Nephron (organoid): ENCODE data around the gene WEE2.

Experiments used
- H3K27ac Mint-ChIP-seq, 3 experiments: 2 replicates each; pipeline ENCODE4 v1.8.0; 2020; ENCODE audit warnings: mixed read lengths in 3 of 3, mild to moderate bottlenecking in 2 of 3, moderate library complexity in 1 of 3
- H3K27me3 Mint-ChIP-seq: 2 replicates; pipeline ENCODE4 v1.8.0; 2021; ENCODE audit warnings: low read depth, mild to moderate bottlenecking, moderate library complexity, mixed read lengths
- H3K36me3 Mint-ChIP-seq: 2 replicates; pipeline ENCODE4 v1.8.0; 2020; ENCODE audit warnings: low read depth, mixed read lengths
- H3K4me1 Mint-ChIP-seq: 2 replicates; pipeline ENCODE4 v1.8.0; 2020; ENCODE audit warnings: mixed read lengths
- H3K4me3 Mint-ChIP-seq, 3 experiments: 2 replicates each; pipeline ENCODE4 v1.8.0; 2020; ENCODE audit warnings: mild to moderate bottlenecking in 3 of 3, mixed read lengths in 3 of 3, moderate library complexity in 2 of 3
- H3K9me3 Mint-ChIP-seq: 2 replicates; pipeline ENCODE4 v1.8.0; 2020; ENCODE audit warnings: mixed read lengths
- TF ChIP-seq, protein P1 (sequence below), 3 experiments: fragments of 200-600 bp; sonication (generic); IDR thresholded peaks; one replicate each; pipeline ENCODE4 v1.5.0; 2021; ENCODE audit warnings: antibody characterized with exemption in 3 of 3; ENCODE audit not compliant: unreplicated experiment in 3 of 3

The WEE2 gene

DNA sequence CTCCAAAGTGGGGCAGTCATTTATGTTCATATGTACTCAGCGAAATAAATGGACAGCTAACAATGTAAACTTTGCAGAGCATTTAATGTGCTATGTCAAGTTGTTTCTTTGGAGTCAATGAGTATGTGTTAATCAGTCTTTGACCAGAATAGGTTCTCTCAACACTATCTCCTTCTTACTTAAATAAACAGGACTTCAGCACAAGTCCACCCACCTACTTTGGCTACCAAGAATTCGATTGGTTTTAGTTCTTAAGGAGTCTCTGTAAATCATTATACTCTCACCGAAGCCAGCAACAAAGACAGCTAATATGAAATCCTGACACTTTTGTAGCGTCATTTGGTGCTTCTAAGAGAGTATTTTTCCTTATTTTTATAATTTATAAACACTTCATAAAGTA lies 6.9 kb downstream of the WEE2 start:
- TF ChIP-seq, protein P1, sequence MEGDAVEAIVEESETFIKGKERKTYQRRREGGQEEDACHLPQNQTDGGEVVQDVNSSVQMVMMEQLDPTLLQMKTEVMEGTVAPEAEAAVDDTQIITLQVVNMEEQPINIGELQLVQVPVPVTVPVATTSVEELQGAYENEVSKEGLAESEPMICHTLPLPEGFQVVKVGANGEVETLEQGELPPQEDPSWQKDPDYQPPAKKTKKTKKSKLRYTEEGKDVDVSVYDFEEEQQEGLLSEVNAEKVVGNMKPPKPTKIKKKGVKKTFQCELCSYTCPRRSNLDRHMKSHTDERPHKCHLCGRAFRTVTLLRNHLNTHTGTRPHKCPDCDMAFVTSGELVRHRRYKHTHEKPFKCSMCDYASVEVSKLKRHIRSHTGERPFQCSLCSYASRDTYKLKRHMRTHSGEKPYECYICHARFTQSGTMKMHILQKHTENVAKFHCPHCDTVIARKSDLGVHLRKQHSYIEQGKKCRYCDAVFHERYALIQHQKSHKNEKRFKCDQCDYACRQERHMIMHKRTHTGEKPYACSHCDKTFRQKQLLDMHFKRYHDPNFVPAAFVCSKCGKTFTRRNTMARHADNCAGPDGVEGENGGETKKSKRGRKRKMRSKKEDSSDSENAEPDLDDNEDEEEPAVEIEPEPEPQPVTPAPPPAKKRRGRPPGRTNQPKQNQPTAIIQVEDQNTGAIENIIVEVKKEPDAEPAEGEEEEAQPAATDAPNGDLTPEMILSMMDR (IDR thresholded peaks at IDR 0.05; ENCODE audit: unreplicated experiment in 3 of 3) = no peak
- Mint-ChIP-seq H3K9me3 (no peaks in the 10 kb centered on the region), H3K36me3 (no peaks in the 10 kb centered on the region), H3K4me1 (no peaks in the 10 kb centered on the region), H3K27me3 (no peaks in the 10 kb centered on the region), H3K4me3 (no peak overlapping the region), H3K27ac (no peak overlapping the region)

GRCh38 chr7:141715794-141716689 lies 7.9 kb downstream of the WEE2 start:
- Mint-ChIP-seq H3K4me1 (no peaks in the 10 kb centered on the region), H3K27ac (no peak overlapping the region), H3K9me3 (no peaks in the 10 kb centered on the region), H3K27me3 (no peaks in the 10 kb centered on the region), H3K4me3 (no peak overlapping the region), H3K36me3 (no peaks in the 10 kb centered on the region)
- TF ChIP-seq, protein P1 (IDR thresholded peaks at IDR 0.05; ENCODE audit: unreplicated experiment in 3 of 3) = no peak

DNA sequence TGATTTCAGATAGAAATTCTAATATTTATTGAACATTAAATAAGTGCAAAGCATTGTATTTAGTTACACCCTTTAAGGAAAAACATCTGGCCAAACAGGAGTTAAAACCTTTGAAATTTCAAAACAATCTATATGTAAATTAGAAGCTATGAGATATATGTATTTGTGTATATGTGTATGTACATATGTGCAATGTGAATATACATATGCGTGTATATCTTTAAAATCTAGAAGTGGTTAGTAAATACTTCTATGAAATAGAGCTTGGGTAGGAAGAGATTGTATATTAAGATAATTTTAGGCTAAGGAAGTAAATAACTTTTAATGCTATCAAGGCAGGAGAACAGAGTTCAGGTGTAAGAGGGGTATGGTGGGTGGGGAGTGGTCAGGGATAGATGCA lies 9.3 kb downstream of the WEE2 start:
- TF ChIP-seq, protein P1 (IDR thresholded peaks at IDR 0.05; ENCODE audit: unreplicated experiment in 3 of 3) = no peak
- Mint-ChIP-seq H3K27me3 (no peaks in the 10 kb centered on the region), H3K36me3 (no peaks in the 10 kb centered on the region), H3K27ac (no peak overlapping the region), H3K9me3 (no peaks in the 10 kb centered on the region), H3K4me1 (no peaks in the 10 kb centered on the region), H3K4me3 (no peak overlapping the region)

DNA sequence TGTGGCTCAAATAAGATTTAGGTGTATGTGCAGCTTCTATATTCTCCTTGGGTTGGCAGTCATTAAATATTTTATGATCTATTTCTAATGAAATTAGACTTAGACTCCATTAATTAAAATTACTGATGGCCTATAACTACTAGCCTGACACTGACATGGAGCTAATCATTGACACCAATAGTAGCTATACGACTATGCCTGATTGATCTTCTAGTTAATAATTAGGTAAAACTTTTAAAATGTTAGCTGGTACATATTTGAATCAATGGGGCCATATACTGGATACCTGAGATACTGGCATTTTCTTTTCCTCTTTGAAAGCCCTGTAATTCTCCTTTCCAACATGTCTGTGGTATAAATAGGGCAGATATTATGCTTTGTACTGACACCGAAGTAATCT lies 14.4 kb downstream of the WEE2 start:
- Mint-ChIP-seq H3K27me3 (no peaks in the 10 kb centered on the region), H3K9me3 (no peaks in the 10 kb centered on the region), H3K27ac (no peak overlapping the region), H3K4me1 (no peaks in the 10 kb centered on the region), H3K36me3 (no peaks in the 10 kb centered on the region), H3K4me3 (no peak overlapping the region)
- TF ChIP-seq, protein P1 (IDR thresholded peaks at IDR 0.05; ENCODE audit: unreplicated experiment in 3 of 3) = no peak

GRCh38 chr7:141729020-141729419 lies 20.9 kb downstream of the WEE2 start:
- H3K4me1 Mint-ChIP-seq = no peaks in the 10 kb centered on the region
- H3K36me3 Mint-ChIP-seq = no peaks in the 10 kb centered on the region
- no peaks in the 10 kb centered on the region for H3K9me3 Mint-ChIP-seq
- H3K4me3 Mint-ChIP-seq = no peak overlapping the region
- peaks cover 5% of the 10 kb centered on the region for H3K27me3 Mint-ChIP-seq
- TF ChIP-seq, protein P1 (IDR thresholded peaks at IDR 0.05; ENCODE audit: unreplicated experiment in 3 of 3) = no peak
- H3K27ac Mint-ChIP-seq = no peak overlapping the region
